ENCODE results near the gene PIK3CA. TPM values are rescaled to one million over a fixed set of nuclear protein-coding genes. Genes with fewer than 3 reads are reported as not detected.

Gene PIK3CA
- total RNA-seq, 4 donors from 2014 or later = 33.7 to 47.5 (median 36.0) TPM

- Histone ChIP-seq H3K4me3 (no peak overlapping the region), H3K27me3 (no peaks in the 10 kb centered on the region), H3K27ac (replicated peaks in 1 of 4) (no peak overlapping the region), H3K9me3 (no peaks in the 10 kb centered on the region), H3K4me1 (no peaks in the 10 kb centered on the region), H3K36me3 (peaks cover 6 to 62% (median 36%) of the 10 kb centered on the region in 4 donors)
- 86% methylated on average over 2 of the region's 2 CpGs for WGBS
- intact Hi-C loops (cut with DNase I) = no loop called here
- DNase-seq (ENCODE audit: extremely low spot score) = no peak
- TF ChIP-seq CTCF (IDR thresholded peaks at IDR 0.05) (no peak), POLR2A (IDR thresholded peaks at IDR 0.05; ENCODE audit: low read depth) (no peak), POLR2AphosphoS5 (IDR thresholded peaks at IDR 0.05) (no peak), EP300 (IDR thresholded peaks at IDR 0.05) (no peak)
These were observed 75.4 kb downstream of the PIK3CA start for GRCh38 chr3:179223548-179223947.

- H3K4me1 ChIP-seq = no peaks in the 10 kb centered on the region
- 88% methylated on average over 1 of the region's 1 CpG for WGBS
- TF ChIP-seq POLR2AphosphoS5 (IDR thresholded peaks at IDR 0.05) (no peak), CTCF (IDR thresholded peaks at IDR 0.05) (no peak), POLR2A (IDR thresholded peaks at IDR 0.05; ENCODE audit: low read depth) (no peak), EP300 (IDR thresholded peaks at IDR 0.05) (no peak)
- intact Hi-C loops (cut with DNase I) = no loop called here
- no peak for DNase-seq (ENCODE audit: extremely low spot score)
- H3K27me3 ChIP-seq = no peaks in the 10 kb centered on the region
- H3K36me3 ChIP-seq = peaks cover 6 to 66% (median 38%) of the 10 kb centered on the region in 4 donors
- no peak overlapping the region for H3K4me3 ChIP-seq
- H3K9me3 ChIP-seq = no peaks in the 10 kb centered on the region
- H3K27ac ChIP-seq (replicated peaks in 1 of 4) = no peak overlapping the region
These were observed 76.4 kb downstream of the PIK3CA start for GRCh38 chr3:179224584-179224983.

- H3K27ac ChIP-seq (replicated peaks in 1 of 4) = no peak overlapping the region
- no peak overlapping the region for H3K4me3 ChIP-seq
- no peaks in the 10 kb centered on the region for H3K27me3 ChIP-seq
- H3K9me3 ChIP-seq = no peaks in the 10 kb centered on the region
- H3K4me1 ChIP-seq = no peaks in the 10 kb centered on the region
- WGBS = 91% methylated on average over 3 of the region's 3 CpGs
- intact Hi-C loops (cut with DNase I) = no loop called here
- peaks cover 15 to 75% (median 42%) of the 10 kb centered on the region in 4 donors for H3K36me3 ChIP-seq
- DNase-seq (ENCODE audit: extremely low spot score) = no peak
- TF ChIP-seq POLR2AphosphoS5 (IDR thresholded peaks at IDR 0.05) (no peak), EP300 (IDR thresholded peaks at IDR 0.05) (no peak)
These were observed 79.2 kb downstream of the PIK3CA start for GRCh38 chr3:179227349-179227748.

GRCh38 chr3:179229177-179229576 lies 81.0 kb downstream of the PIK3CA start:
- intact Hi-C loops (cut with DNase I) = no loop called here
- no peak for DNase-seq (ENCODE audit: extremely low spot score)
- Histone ChIP-seq H3K9me3 (no peaks in the 10 kb centered on the region), H3K36me3 (peaks cover 15 to 69% (median 50%) of the 10 kb centered on the region in 4 donors), H3K4me1 (no peaks in the 10 kb centered on the region), H3K27me3 (no peaks in the 10 kb centered on the region), H3K27ac (replicated peaks in 1 of 4) (no peak overlapping the region), H3K4me3 (no peak overlapping the region)
- 68% methylated on average over 5 of the region's 5 CpGs for WGBS
- TF ChIP-seq CTCF (IDR thresholded peaks at IDR 0.05) (no peak), POLR2AphosphoS5 (IDR thresholded peaks at IDR 0.05) (no peak), POLR2A (IDR thresholded peaks at IDR 0.05; ENCODE audit: low read depth) (no peak), EP300 (IDR thresholded peaks at IDR 0.05) (no peak)

GRCh38 chr3:179233043-179233442 lies 84.9 kb downstream of the PIK3CA start:
- Histone ChIP-seq H3K4me3 (no peak overlapping the region), H3K36me3 (peaks cover 8 to 55% (median 30%) of the 10 kb centered on the region in 4 donors), H3K9me3 (no peaks in the 10 kb centered on the region), H3K4me1 (no peaks in the 10 kb centered on the region), H3K27me3 (no peaks in the 10 kb centered on the region), H3K27ac (replicated peaks in 1 of 4) (no peak overlapping the region)
- TF ChIP-seq CTCF (IDR thresholded peaks at IDR 0.05) = no peak
- TF ChIP-seq POLR2AphosphoS5 (IDR thresholded peaks at IDR 0.05) = no peak
- no peak for TF ChIP-seq POLR2A (IDR thresholded peaks at IDR 0.05; ENCODE audit: low read depth)
- no peak for TF ChIP-seq EP300 (IDR thresholded peaks at IDR 0.05)
- 93% methylated on average over 3 of the region's 3 CpGs for WGBS
- intact Hi-C loops (cut with DNase I) = no loop called here
- DNase-seq (ENCODE audit: extremely low spot score) = no peak
